Progenitor cell of endocrine pancreas (in vitro differentiated cells): ENCODE results near the gene CCDC148. TPM values are rescaled to one million over a fixed set of nuclear protein-coding genes. Genes with fewer than 3 reads are reported as not detected.
A peak's percentile ranks its signal among the peaks of the same experiment; 100 is the strongest.
"Not testable (repeated sequence)": the region's sequence is repeated elsewhere in the genome, so short reads cannot be mapped to it uniquely, and the experiment has no call there.

Experiments
- DNase-seq: peaks from one replicate; pipeline ENCODE4 v3.0.0; 2021; ENCODE audit warnings: low spot score; ENCODE audit not compliant: unreplicated experiment
- H3K27ac Mint-ChIP-seq: 2 replicates; pipeline ENCODE4 v1.8.0; 2021; ENCODE audit warnings: mild to moderate bottlenecking, moderate library complexity, mixed read lengths
- H3K27me3 Mint-ChIP-seq: 2 replicates; pipeline ENCODE4 v1.8.0; 2021; ENCODE audit warnings: mixed read lengths
- H3K36me3 Mint-ChIP-seq: 2 replicates; pipeline ENCODE4 v1.8.0; 2022; ENCODE audit warnings: mixed read lengths; ENCODE audit not compliant: insufficient read depth
- H3K4me1 Mint-ChIP-seq: 2 replicates; pipeline ENCODE4 v1.8.0; 2021; ENCODE audit warnings: low read depth, mixed read lengths
- H3K4me3 Mint-ChIP-seq: 2 replicates; pipeline ENCODE4 v1.8.0; 2021; ENCODE audit warnings: low read depth, mild to moderate bottlenecking, moderate library complexity, mixed read lengths
- H3K9me3 Mint-ChIP-seq: 2 replicates; pipeline ENCODE4 v1.8.0; 2021; ENCODE audit warnings: low read depth, mixed read lengths
- CTCF ChIP-seq: fragments of 200-600 bp; sonication (generic); IDR thresholded peaks from one replicate; pipeline ENCODE4 v1.5.0; 2021; ENCODE audit warnings: antibody characterized with exemption, mild to moderate bottlenecking; ENCODE audit not compliant: unreplicated experiment
- total RNA-seq: library from RNA; stranded (reverse); gene quantifications from 2 replicates; pipeline ENCODE4 v1.2.1, GENCODE V29; 2021

CCDC148 gene
- total RNA-seq, 1 donor from 2014 or later = 3.9 TPM

DNA sequence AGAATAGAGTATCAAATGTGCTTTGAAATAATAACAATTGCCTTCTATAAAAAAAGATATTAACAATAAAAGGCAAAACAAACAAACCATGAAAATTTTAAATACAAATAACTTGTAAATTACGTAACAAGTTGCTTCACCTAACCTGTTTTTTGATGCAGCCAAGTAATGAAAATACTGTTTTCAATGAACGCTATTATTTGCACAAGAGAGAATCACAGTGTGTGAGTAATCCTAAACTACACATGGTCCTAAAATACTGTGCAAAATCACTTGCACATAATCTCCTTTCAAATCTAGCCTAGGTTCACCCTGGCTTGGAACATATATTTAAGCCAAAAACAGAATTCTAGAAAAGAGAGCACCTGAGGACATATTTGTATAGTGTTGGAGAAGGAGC, 98.9 kb downstream of the CCDC148 start:
- Mint-ChIP-seq H3K36me3 (no peaks in the 10 kb centered on the region), H3K9me3 (peaks cover 7% of the 10 kb centered on the region), H3K4me3 (no peak overlapping the region), H3K4me1 (no peaks in the 10 kb centered on the region), H3K27ac (no peak overlapping the region), H3K27me3 (no peaks in the 10 kb centered on the region)
- no peak for TF ChIP-seq CTCF
- no peak for DNase-seq

DNA sequence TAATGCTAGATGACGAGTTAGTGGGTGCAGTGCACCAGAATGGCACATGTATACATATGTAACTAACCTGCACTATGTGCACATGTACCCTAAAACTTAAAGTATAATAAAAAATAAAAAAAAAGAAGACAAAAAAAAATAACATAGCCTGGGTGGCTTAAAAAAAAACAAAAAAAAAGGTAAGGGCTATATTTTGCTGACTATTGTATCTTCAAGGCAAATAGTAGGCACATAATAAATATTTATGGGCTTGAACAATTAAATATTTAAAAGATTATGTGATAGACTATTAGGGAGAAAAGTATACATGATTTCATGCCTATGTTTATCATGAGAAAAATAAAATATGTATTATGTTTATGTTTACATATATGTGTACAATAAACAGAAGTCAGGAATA, 99.4 kb downstream of the CCDC148 start:
- no peaks in the 10 kb centered on the region for H3K4me1 Mint-ChIP-seq
- no peaks in the 10 kb centered on the region for H3K36me3 Mint-ChIP-seq
- no peak overlapping the region for H3K27ac Mint-ChIP-seq
- no peaks in the 10 kb centered on the region for H3K27me3 Mint-ChIP-seq
- DNase-seq = no peak
- TF ChIP-seq CTCF = no peak
- no peak overlapping the region for H3K4me3 Mint-ChIP-seq
- peaks cover 1% of the 10 kb centered on the region for H3K9me3 Mint-ChIP-seq

GRCh38 chr2:158351466-158351816, 105.1 kb downstream of the CCDC148 start:
- not testable (repeated sequence) for H3K27me3 Mint-ChIP-seq, H3K4me1 Mint-ChIP-seq, H3K9me3 Mint-ChIP-seq, H3K27ac Mint-ChIP-seq, H3K36me3 Mint-ChIP-seq, H3K4me3 Mint-ChIP-seq, DNase-seq

DNA sequence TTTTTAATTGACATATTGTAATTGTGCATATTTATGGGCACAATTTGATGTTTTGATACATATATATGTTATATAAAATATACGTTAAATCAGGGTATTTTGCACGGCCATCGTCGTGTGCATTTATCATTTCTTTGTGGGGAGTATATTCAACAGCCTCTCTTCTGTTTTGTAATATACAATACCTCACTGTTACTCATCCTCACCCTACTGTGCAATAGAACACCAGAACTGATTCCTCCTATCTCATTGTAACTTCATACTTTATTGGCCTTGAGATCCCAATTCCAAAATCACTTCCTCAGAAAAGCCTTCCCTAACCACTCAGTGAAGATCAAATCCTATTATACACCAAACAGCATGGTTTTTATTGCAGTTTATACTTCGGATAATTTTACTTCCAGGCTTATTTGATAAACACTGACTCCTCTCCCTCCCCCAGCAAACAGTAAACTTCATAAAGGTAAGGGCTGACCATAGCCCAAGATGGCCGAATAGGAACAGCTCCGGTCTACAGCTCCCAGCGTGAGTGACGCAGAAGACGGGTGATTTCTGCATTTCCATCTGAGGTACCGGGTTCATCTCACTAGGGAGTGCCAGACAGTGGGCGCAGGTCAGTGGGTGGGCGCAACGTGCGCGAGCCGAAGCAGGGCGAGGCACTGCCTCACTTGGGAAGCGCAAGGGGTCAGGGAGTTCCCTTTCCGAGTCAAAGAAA, 105.6 kb downstream of the CCDC148 start:
- H3K27ac Mint-ChIP-seq, H3K36me3 Mint-ChIP-seq, DNase-seq, H3K9me3 Mint-ChIP-seq, H3K27me3 Mint-ChIP-seq, H3K4me1 Mint-ChIP-seq: not testable (repeated sequence)
- H3K4me3 Mint-ChIP-seq = peak overlapping the region; percentile 31

DNA sequence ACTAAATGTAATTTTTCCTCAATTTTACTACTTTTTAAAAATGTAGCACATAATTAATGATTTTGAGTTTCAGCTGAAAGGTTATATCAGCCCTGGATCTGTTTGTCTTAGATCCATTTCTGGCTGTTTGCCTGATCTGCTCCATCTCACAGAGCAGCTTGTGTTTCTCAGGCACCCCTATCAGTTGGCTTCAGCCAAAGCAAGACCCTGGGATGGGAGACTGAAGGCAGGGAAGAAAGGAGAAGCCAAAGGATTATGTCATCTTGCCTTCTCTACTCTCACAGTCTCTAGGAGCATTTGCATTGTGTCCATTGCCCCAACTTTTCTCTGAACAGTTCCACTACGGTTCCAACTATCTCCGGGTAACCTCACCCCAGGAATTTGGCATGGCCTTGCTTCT, 110.5 kb downstream of the CCDC148 start:
- DNase-seq = no peak
- Mint-ChIP-seq H3K36me3 (no peaks in the 10 kb centered on the region), H3K4me3 (no peak overlapping the region), H3K4me1 (peaks cover 5% of the 10 kb centered on the region), H3K9me3 (peaks cover 4% of the 10 kb centered on the region), H3K27me3 (no peaks in the 10 kb centered on the region), H3K27ac (peak overlapping the region; percentile 5)
- TF ChIP-seq CTCF = no peak

- H3K27ac Mint-ChIP-seq = no peak overlapping the region
- TF ChIP-seq CTCF = no peak
- H3K36me3 Mint-ChIP-seq = no peaks in the 10 kb centered on the region
- no peaks in the 10 kb centered on the region for H3K27me3 Mint-ChIP-seq
- H3K4me3 Mint-ChIP-seq = no peak overlapping the region
- no peaks in the 10 kb centered on the region for H3K4me1 Mint-ChIP-seq
- peaks cover 3% of the 10 kb centered on the region for H3K9me3 Mint-ChIP-seq
- no peak for DNase-seq
Measured at GRCh38 chr2:158339513-158339912, 117.0 kb downstream of the CCDC148 start.
